Endothelial cell of umbilical vein (primary cell): ENCODE results near the gene CACNG4. TPM values are rescaled to one million over a fixed set of nuclear protein-coding genes. Genes with fewer than 3 reads are reported as not detected.

Source experiments
- BruUV-seq: library from RNA; stranded (reverse); fragments of 400-500 nt; replicated peaks from 2 replicates; lab custom pipeline; 2021; lab: Mats Ljungman, UMichigan
- CTCF ChIA-PET: fragments of 300-600, 350-600 bp; sonication (Branson Sonifier 250); formaldehyde crosslinking; loops from one replicate; lab custom pipeline; 2021; ENCODE audit warnings: antibody characterized with exemption, inconsistent platforms; lab: Charles Lee
- POLR2A ChIA-PET: fragments of 300-600, 350-600 bp; sonication (Branson Sonifier 250); formaldehyde crosslinking; loops from one replicate; lab custom pipeline; 2021; ENCODE audit warnings: antibody characterized with exemption, inconsistent platforms; lab: Charles Lee
- DNase-seq: peaks from one replicate; pipeline ENCODE4 v3.0.0-alpha.2; 2011; ENCODE audit warnings: low read depth, low spot score
- FAIRE-seq: peaks from 2 replicates; lab custom pipeline; 2011; peaks lifted over from hg19 to GRCh38; lab: Jason Lieb, UNC
- H2AFZ ChIP-seq: 2 replicates; pipeline ENCODE4 v1.6.0; 2012; ENCODE audit warnings: low read depth, low read length, control low read depth, inconsistent platforms
- H3K27ac ChIP-seq: 2 replicates; pipeline ENCODE4 v1.5.1; 2011; ENCODE audit warnings: low read depth, mild to moderate bottlenecking, control low read depth, low read length, moderate library complexity; ENCODE audit not compliant: insufficient read depth
- H3K27me3 ChIP-seq, 2 experiments: 2 replicates each; pipeline versions ENCODE4 v1.6.0 to v1.6.1; 2011; ENCODE audit warnings: low read length in 2 of 2, mixed read lengths in 1 of 2; ENCODE audit not compliant: control insufficient read depth in 2 of 2, insufficient read depth in 2 of 2
- H3K36me3 ChIP-seq, 2 experiments: 2 replicates in 1 of 2; 3 replicates in 1 of 2; pipeline ENCODE4 v1.5.1; 2011; ENCODE audit warnings: low read length in 2 of 2, mild to moderate bottlenecking in 1 of 2, moderate library complexity in 1 of 2; ENCODE audit not compliant: control insufficient read depth in 2 of 2, insufficient read depth in 2 of 2; ENCODE audit errors: extremely low read depth in 1 of 2
- H3K4me1 ChIP-seq: 3 replicates; pipeline ENCODE4 v1.5.1; 2011; ENCODE audit warnings: mild to moderate bottlenecking, low read length; ENCODE audit not compliant: control insufficient read depth, insufficient read depth; ENCODE audit errors: extremely low read depth
- H3K4me2 ChIP-seq: 2 replicates; pipeline ENCODE4 v1.6.1; 2011; ENCODE audit warnings: low read length, control low read depth, mixed read lengths; ENCODE audit not compliant: insufficient read depth
- H3K4me3 ChIP-seq, 3 experiments: fragments of 200-600 bp in 1 of 3; sonication (generic), shearing (Covaris generic) in 1 of 3; replicated peaks in 1 of 3; 2 replicates each; pipeline ENCODE4 v1.5.1; 2011 to 2016; ENCODE audit warnings: control low read depth in 3 of 3, low read length in 3 of 3, mild to moderate bottlenecking in 2 of 3, inconsistent platforms in 1 of 3, low read depth in 1 of 3, moderate library complexity in 1 of 3; ENCODE audit not compliant: insufficient read depth in 1 of 3
- H3K79me2 ChIP-seq: 2 replicates; pipeline ENCODE4 v1.6.0; 2012; ENCODE audit warnings: low read length, inconsistent platforms; ENCODE audit not compliant: control insufficient read depth, insufficient read depth
- H3K9ac ChIP-seq: replicated peaks from 2 replicates; pipeline ENCODE3; 2011; ENCODE audit warnings: low read length, control low read depth; ENCODE audit not compliant: insufficient read depth; ENCODE audit errors: extremely low read depth
- H3K9me1 ChIP-seq: replicated peaks from 3 replicates; pipeline ENCODE4 v1.6.0; 2011; ENCODE audit warnings: mild to moderate bottlenecking, low read length; ENCODE audit not compliant: control insufficient read depth, insufficient read depth; ENCODE audit errors: extremely low read depth
- H3K9me3 ChIP-seq: replicated peaks from 2 replicates; pipeline ENCODE4 v1.5.1; 2012; ENCODE audit warnings: low read length, inconsistent platforms; ENCODE audit not compliant: control insufficient read depth, insufficient read depth
- H4K20me1 ChIP-seq: replicated peaks from 2 replicates; pipeline ENCODE3; 2011; ENCODE audit warnings: mild to moderate bottlenecking, low read length; ENCODE audit not compliant: control insufficient read depth, insufficient read depth; ENCODE audit errors: extremely low read depth
- EZH2 ChIP-seq: IDR thresholded peaks from 2 replicates; pipeline ENCODE4 v1.6.1; 2012; ENCODE audit warnings: borderline replicate concordance, low read depth, mild to moderate bottlenecking, moderate library complexity, low read length, inconsistent platforms; ENCODE audit not compliant: severe bottlenecking
- FOS ChIP-seq: IDR thresholded peaks from 2 replicates; pipeline ENCODE4 v1.6.1; 2011; ENCODE audit warnings: mild to moderate bottlenecking, low read length, moderate library complexity, borderline replicate concordance; ENCODE audit not compliant: insufficient read depth
- GATA2 ChIP-seq: IDR thresholded peaks from 2 replicates; pipeline ENCODE4 v1.7.0; 2011; ENCODE audit warnings: low read depth, mild to moderate bottlenecking, moderate library complexity, mixed read lengths, low read length; ENCODE audit not compliant: insufficient read length, insufficient read depth
- JUN ChIP-seq: IDR thresholded peaks from 2 replicates; pipeline ENCODE4 v1.6.1; 2011; ENCODE audit warnings: borderline replicate concordance, low read depth; ENCODE audit not compliant: insufficient read length, insufficient read depth
- MYC ChIP-seq: IDR thresholded peaks from one replicate; pipeline ENCODE4 v1.6.1; 2011; ENCODE audit warnings: mild to moderate bottlenecking, low read depth, low read length
- POLR2A ChIP-seq: IDR thresholded peaks from 2 replicates; pipeline ENCODE4 v1.6.1; 2012; ENCODE audit warnings: low read depth, mild to moderate bottlenecking, control low read depth, low read length
- POLR2AphosphoS5 ChIP-seq: IDR thresholded peaks from 2 replicates; pipeline ENCODE4 v1.6.1; 2012; ENCODE audit warnings: low read depth, mild to moderate bottlenecking, control low read depth, low read length, moderate library complexity; ENCODE audit not compliant: insufficient read depth
- dilution Hi-C: fragments of 300-500 bp; cut with MboI; formaldehyde crosslinking; loops from one replicate; pipeline ENCODE4 v1.15.0; 2019; ENCODE audit warnings: low sequenced_read_pairs; ENCODE audit not compliant: extremely low pct_ligation_motif_present
- intact Hi-C: fragments of 100-400 bp; cut with micrococcal nuclease; formaldehyde crosslinking; loops from one replicate; pipeline ENCODE4 v1.10.0; 2022
- polyA plus RNA-seq, 4 experiments: library from polyadenylated mRNA; depleted of rRNA in 3 of 4; stranded (reverse) in 3 of 4; unstranded in 1 of 4; fragments of >200 nt; gene quantifications; 2 replicates each; pipeline versions ENCODE4 v1.2.1 to v1.2.3, GENCODE V29; 2011 to 2012; ENCODE audit warnings: missing spikeins in 1 of 4
- total RNA-seq: library from RNA; stranded (reverse); gene quantifications from 2 replicates; pipeline ENCODE4 v1.2.3, GENCODE V29; 2021
- TF ChIP-seq, protein P1 (sequence below), 2 donors: IDR thresholded peaks; 1 replicate in 1 of 2; 2 replicates in 1 of 2; pipeline ENCODE4 v1.5.1; 2011; ENCODE audit warnings: low read length in 2 of 2, mild to moderate bottlenecking in 2 of 2, moderate library complexity in 2 of 2, control low read depth in 1 of 2, inconsistent platforms in 1 of 2, low read depth in 1 of 2; ENCODE audit not compliant: insufficient read depth in 1 of 2; ENCODE audit errors: extremely low read depth in 1 of 2
- TF ChIP-seq, protein P2 (sequence below): IDR thresholded peaks from 2 replicates; pipeline ENCODE4 v1.6.1; 2011; ENCODE audit not compliant: insufficient read depth, insufficient read length

Gene CACNG4
- total and polyA plus RNA-seq, 2 donors (not counting 3 experiments of a cell fraction or from before 2014, with no cell fraction given) = not detected

DNA sequence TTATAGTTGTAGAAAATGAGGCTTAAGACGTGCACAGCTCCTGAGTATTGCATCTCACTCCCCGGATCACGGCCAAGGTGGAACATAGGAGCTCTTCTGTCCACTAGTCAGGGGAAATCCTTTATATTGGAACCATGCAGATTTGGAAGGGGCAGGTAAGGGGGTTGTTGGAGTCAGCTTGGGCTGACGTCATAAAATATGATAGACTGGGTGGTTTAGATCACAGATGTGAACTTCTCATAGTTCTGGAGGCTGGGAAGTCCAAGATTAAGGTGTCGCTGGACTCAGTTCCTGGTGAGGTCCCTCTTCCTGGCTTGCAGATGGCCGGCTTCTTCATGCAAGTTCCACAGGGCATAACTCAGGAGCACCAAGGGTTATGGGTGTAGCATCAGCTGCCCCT lies 5.6 kb downstream of the CACNG4 start:
- H3K9ac ChIP-seq = no peak overlapping the region
- DNase-seq (no peak), FAIRE-seq (no peak)
- no peaks in the 10 kb centered on the region for H4K20me1 ChIP-seq
- peaks cover 24 to 26% of the 10 kb centered on the region in 2 experiments for H3K27me3 ChIP-seq
- no peaks in the 10 kb centered on the region for H3K9me1 ChIP-seq
- intact Hi-C loops = no loop called here
- no peaks in the 10 kb centered on the region for H3K9me3 ChIP-seq
- no peak overlapping the region for H2AFZ ChIP-seq
- POLR2A ChIA-PET = no interaction called here
- no peak overlapping the region for H3K4me2 ChIP-seq
- TF ChIP-seq POLR2A = no peak
- TF ChIP-seq MYC = no peak
- TF ChIP-seq, protein P1, sequence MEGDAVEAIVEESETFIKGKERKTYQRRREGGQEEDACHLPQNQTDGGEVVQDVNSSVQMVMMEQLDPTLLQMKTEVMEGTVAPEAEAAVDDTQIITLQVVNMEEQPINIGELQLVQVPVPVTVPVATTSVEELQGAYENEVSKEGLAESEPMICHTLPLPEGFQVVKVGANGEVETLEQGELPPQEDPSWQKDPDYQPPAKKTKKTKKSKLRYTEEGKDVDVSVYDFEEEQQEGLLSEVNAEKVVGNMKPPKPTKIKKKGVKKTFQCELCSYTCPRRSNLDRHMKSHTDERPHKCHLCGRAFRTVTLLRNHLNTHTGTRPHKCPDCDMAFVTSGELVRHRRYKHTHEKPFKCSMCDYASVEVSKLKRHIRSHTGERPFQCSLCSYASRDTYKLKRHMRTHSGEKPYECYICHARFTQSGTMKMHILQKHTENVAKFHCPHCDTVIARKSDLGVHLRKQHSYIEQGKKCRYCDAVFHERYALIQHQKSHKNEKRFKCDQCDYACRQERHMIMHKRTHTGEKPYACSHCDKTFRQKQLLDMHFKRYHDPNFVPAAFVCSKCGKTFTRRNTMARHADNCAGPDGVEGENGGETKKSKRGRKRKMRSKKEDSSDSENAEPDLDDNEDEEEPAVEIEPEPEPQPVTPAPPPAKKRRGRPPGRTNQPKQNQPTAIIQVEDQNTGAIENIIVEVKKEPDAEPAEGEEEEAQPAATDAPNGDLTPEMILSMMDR (IDR thresholded peaks at IDR 0.05; ENCODE audit: extremely low read depth in 1 of 2, insufficient read depth in 1 of 2, low read depth in 1 of 2, low read length in 2 of 2) = no peak
- TF ChIP-seq, protein P2, sequence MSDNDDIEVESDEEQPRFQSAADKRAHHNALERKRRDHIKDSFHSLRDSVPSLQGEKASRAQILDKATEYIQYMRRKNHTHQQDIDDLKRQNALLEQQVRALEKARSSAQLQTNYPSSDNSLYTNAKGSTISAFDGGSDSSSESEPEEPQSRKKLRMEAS = no peak
- no peak for TF ChIP-seq FOS
- no peak for TF ChIP-seq EZH2
- no peak for TF ChIP-seq GATA2
- TF ChIP-seq JUN = no peak
- no peak for TF ChIP-seq POLR2AphosphoS5
- H3K36me3 ChIP-seq = no peaks in the 10 kb centered on the region
- H3K4me1 ChIP-seq = no peaks in the 10 kb centered on the region
- no peak overlapping the region for H3K4me3 ChIP-seq
- CTCF ChIA-PET = no interaction called here
- no TSS peak for BruUV-seq
- H3K27ac ChIP-seq = no peak overlapping the region
- dilution Hi-C loops = no loop called here
- no peaks in the 10 kb centered on the region for H3K79me2 ChIP-seq
